Measurements from ENCODE around the gene MPP3. TPM values are rescaled to one million over a fixed set of nuclear protein-coding genes. Genes with fewer than 3 reads are reported as not detected.

The MPP3 gene
- total RNA-seq, 1 experiment from 2014 or later, result 6.9 TPM

DNA sequence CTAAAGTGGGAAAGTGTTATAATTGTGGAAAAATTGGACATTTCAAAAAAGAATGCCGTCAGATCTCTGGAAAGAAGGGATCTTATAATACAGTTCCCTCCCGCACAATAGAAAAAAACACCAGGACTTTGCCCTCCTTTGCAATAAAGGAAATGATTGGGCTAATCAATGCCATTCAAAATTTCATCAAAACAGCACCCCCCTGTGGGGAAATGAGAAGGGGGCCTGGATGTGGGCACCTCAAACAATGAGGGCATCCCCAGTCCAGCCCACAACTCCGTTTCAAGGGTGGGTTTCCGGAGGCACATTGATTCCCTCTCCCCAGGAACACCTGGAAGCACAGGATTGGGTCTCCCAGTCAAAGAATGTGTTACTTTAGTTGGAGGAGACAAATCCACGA is 40.1 kb upstream of the MPP3 start:
- Mint-ChIP-seq H3K27ac (no peak overlapping the region), H3K27me3 (ENCODE audit: low read depth) (peaks cover 14% of the 10 kb centered on the region), H3K36me3 (ENCODE audit: insufficient read depth in 1 of 3, low read depth in 3 of 3) (peaks cover 0 to 2% (median 0%) of the 10 kb centered on the region in 3 experiments; a peak in 3 of 7 replicates), H3K4me3 (no peak overlapping the region), H3K9me3 (no peaks in the 10 kb centered on the region), H3K4me1 (peaks cover 0 to 9% of the 10 kb centered on the region in 2 experiments; a peak in 2 of 4 replicates)
- DNase-seq, result no peak
- TF ChIP-seq CTCF (conservative IDR thresholded peaks at IDR 0.05), result peak; percentile 49; the same call in 2 of the 3 replicates
- Histone ChIP-seq H3K23ac (ENCODE audit: insufficient read length, low read depth, low read length) (no peak overlapping the region), H2BK12ac (ENCODE audit: insufficient read length, low read depth, low read length) (no peak overlapping the region), H2AFZ (ENCODE audit: low read length) (no peak overlapping the region), H3K56ac (ENCODE audit: insufficient read length, low read depth, low read length) (no peak overlapping the region), H4K8ac (replicated peaks; ENCODE audit: insufficient read length, low read depth, low read length) (no peak overlapping the region), H3K79me2 (ENCODE audit: insufficient read depth, low read length) (no peaks in the 10 kb centered on the region), H3K23me2 (ENCODE audit: insufficient read length, low read depth, low read length, poor library complexity, severe bottlenecking) (no peaks in the 10 kb centered on the region), H3K79me1 (ENCODE audit: insufficient read depth, low read depth, low read length, poor library complexity, severe bottlenecking) (no peaks in the 10 kb centered on the region), H2BK20ac (ENCODE audit: low read depth, low read length, poor library complexity, severe bottlenecking) (no peak overlapping the region), H3K4me2 (ENCODE audit: insufficient read depth, insufficient read length, low read length) (no peak overlapping the region), H2BK15ac (ENCODE audit: low read depth, low read length) (no peak overlapping the region), H2AK5ac (ENCODE audit: insufficient read length, low read length) (no peak overlapping the region), H3K9ac (ENCODE audit: extremely low read depth, insufficient read length, low read length) (no peak overlapping the region), H3K27me3 (ENCODE audit: insufficient read depth, low read length) (no peaks in the 10 kb centered on the region), H4K91ac (ENCODE audit: insufficient read length, low read depth, low read length) (no peak overlapping the region), H2BK120ac (ENCODE audit: low read depth, low read length, poor library complexity, severe bottlenecking) (no peak overlapping the region), H3K14ac (ENCODE audit: insufficient read depth, low read length) (no peak overlapping the region), H3K4me1 (ENCODE audit: insufficient read depth, low read length) (no peaks in the 10 kb centered on the region), H4K5ac (ENCODE audit: insufficient read length, low read depth, low read length) (no peak overlapping the region), H4K20me1 (ENCODE audit: control insufficient read depth, insufficient read depth, insufficient read length) (peaks cover 4% of the 10 kb centered on the region), H3K18ac (ENCODE audit: insufficient read length, low read depth, low read length) (no peak overlapping the region), H3T11ph (ENCODE audit: low read length) (no peak overlapping the region), H3K9me3 (ENCODE audit: control insufficient read depth, low read depth, low read length) (no peaks in the 10 kb centered on the region), H2BK5ac (ENCODE audit: insufficient read length, low read length) (no peak overlapping the region), H3K4ac (ENCODE audit: low read depth, low read length) (no peak overlapping the region), H3K27ac (ENCODE audit: insufficient read length, low read depth, low read length) (no peak overlapping the region)
- no CpG with 5 or more reads among the region's 5 CpGs for WGBS (ENCODE audit: extremely low coverage, insufficient read length, low lambda C conversion rate)

Measured in H9 (cell line).